ENCODE data around the gene C1orf50.

The C1orf50 gene

DNA sequence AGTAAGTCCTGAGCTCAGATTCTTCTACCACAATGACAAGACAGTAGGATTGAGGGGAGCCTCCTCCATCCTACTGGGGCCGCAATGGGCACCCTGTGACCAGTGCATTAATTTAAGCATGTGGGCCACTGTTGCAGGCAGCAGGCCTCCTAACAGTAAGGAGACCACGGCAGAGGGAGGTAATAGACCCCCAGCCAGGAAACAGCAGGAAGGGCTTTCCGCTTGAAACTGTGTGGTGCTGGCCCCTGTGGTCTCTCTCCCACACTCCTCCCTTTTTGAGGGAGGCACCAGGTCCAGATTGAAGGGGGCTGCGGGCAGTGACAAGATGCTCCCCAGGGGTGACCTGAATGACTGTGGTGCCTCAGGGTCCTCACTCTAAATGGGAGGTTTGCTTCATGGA is 25.3 kb upstream of the C1orf50 start:
- Histone ChIP-seq H3K27me3 (ENCODE audit: control insufficient read depth, insufficient read depth, low read length) (no peaks in the 10 kb centered on the region), H3K36me3 (ENCODE audit: control insufficient read depth, insufficient read depth, low read length) (no peaks in the 10 kb centered on the region), H3K4me3 (ENCODE audit: low read length) (no peak overlapping the region), H3K9me3 (ENCODE audit: control insufficient read depth, low read length) (no peaks in the 10 kb centered on the region), H3K9ac (ENCODE audit: low read length) (no peak overlapping the region), H3K4me1 (ENCODE audit: control insufficient read depth, insufficient read depth, low read length) (peaks cover 8% of the 10 kb centered on the region)

DNA sequence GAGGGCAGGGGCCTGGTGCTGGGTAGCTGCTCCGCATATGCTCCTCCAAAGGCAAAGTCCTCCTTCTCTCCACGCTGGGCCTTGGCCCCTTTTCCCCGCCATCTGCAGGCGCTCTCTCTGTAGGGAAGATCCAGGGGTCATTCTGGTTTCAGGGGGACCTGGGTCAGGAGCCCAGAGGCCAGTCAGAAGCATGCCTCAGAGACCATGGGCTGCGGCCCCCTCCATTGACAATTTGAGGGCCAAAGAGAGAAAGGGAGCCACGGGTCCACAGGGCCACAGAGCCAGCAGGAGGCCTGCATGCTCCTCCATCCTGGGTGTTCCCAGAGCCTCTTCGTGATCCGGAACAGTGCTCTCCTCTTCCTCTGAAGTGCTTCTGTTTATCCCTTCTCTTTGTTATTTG is 24.9 kb upstream of the C1orf50 start:
- Histone ChIP-seq H3K36me3 (ENCODE audit: control insufficient read depth, insufficient read depth, low read length) (no peaks in the 10 kb centered on the region), H3K27me3 (ENCODE audit: control insufficient read depth, insufficient read depth, low read length) (no peaks in the 10 kb centered on the region), H3K4me3 (ENCODE audit: low read length) (no peak overlapping the region), H3K9ac (ENCODE audit: low read length) (no peak overlapping the region), H3K9me3 (ENCODE audit: control insufficient read depth, low read length) (no peaks in the 10 kb centered on the region), H3K4me1 (ENCODE audit: control insufficient read depth, insufficient read depth, low read length) (peaks cover 4% of the 10 kb centered on the region)

DNA sequence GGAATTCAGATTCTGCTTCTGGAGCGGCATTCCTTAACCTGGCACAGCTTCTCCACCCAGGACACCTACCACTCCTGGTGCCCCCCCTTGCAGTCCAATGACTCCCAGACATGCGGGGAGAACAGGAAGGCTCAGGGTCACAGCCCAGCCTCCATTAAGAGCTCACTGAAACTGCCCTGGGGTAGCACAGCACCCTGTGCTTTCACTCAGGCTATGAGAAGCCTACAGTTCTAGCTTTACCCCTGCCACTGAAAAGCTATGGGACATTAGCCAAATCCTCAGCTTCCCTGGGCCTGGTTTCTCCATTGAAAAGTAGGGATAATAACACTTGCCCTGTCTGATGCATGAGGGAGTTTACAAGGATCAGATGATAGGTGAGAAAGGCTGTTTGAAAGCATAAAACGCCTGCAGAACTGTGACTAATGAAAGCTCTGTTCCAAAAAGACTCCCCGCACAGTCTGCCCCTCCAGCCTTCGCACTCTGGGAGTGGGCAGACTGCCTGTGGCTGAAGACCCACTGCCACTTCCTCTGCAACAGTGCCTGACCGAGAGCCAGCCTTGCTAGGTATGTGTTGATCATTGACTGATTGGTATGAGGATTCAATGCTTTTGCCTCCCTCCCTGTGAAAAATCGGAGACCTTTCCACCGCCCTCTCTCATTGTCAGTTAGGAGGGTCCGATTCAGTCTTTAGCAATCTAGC is 24.3 kb upstream of the C1orf50 start:
- H3K27me3 ChIP-seq (ENCODE audit: control insufficient read depth, insufficient read depth, low read length) = no peaks in the 10 kb centered on the region
- H3K4me3 ChIP-seq (ENCODE audit: low read length) = no peak overlapping the region
- H3K4me1 ChIP-seq (ENCODE audit: control insufficient read depth, insufficient read depth, low read length) = peaks cover 4% of the 10 kb centered on the region
- no peaks in the 10 kb centered on the region for H3K9me3 ChIP-seq (ENCODE audit: control insufficient read depth, low read length)
- no peaks in the 10 kb centered on the region for H3K36me3 ChIP-seq (ENCODE audit: control insufficient read depth, insufficient read depth, low read length)
- no peak overlapping the region for H3K9ac ChIP-seq (ENCODE audit: low read length)

DNA sequence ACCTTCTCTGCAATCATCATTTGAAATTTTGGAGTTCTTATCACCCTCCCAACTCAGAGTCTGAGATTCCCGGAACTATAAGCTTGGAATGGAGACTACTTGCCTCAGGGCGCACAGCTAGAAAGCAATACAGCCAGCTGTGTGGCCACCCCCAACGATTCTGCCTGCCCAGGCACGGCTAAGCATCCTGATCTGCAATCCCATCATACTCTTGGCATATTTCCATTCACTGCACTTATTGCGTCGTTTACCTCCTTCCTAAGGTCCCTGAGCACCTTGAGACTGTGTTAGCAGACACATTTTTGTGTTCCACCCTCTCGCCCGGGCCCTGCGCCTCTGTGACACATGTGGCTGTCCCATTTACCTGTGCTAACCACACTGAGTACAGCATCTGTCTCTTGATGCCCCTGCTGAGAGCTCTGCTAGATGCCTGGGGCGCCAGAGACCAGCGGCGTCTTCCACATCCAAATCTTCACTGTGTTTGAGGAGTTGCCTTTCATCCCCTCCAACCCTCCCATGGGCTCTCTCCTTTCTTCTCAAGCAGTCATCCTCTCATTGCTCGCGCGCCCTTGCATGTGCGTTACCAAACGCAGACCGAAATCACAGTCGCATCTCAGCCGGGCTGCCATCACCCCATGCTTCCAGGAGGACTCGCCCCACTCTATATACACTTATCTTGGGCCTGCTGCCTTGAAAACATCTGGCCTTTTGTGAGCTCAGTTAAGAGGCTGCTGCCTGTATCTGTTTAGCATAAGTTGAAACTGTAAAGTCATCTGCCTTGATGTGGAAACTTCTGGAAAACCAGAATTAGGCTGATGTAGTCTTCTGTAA is 23.5 kb upstream of the C1orf50 start:
- H3K36me3 ChIP-seq (ENCODE audit: control insufficient read depth, insufficient read depth, low read length) = no peaks in the 10 kb centered on the region
- no peak overlapping the region for H3K4me3 ChIP-seq (ENCODE audit: low read length)
- H3K9me3 ChIP-seq (ENCODE audit: control insufficient read depth, low read length) = no peaks in the 10 kb centered on the region
- peaks cover 4% of the 10 kb centered on the region for H3K4me1 ChIP-seq (ENCODE audit: control insufficient read depth, insufficient read depth, low read length)
- no peak overlapping the region for H3K9ac ChIP-seq (ENCODE audit: low read length)
- H3K27me3 ChIP-seq (ENCODE audit: control insufficient read depth, insufficient read depth, low read length) = no peaks in the 10 kb centered on the region

DNA sequence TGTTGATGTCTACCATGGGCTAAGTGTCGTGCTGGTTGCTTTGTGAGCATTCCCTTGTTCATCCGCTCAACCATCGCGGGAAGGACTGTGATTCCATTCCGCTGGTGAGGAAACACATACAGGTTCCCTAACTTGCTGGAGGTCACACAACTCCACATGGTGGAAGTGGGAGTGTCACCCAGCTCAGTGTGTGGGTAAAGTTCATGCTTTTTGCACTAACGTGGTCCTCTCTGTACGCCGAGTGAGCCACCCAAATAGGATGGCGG is 23.0 kb upstream of the C1orf50 start:
- no peaks in the 10 kb centered on the region for H3K9me3 ChIP-seq (ENCODE audit: control insufficient read depth, low read length)
- no peak overlapping the region for H3K9ac ChIP-seq (ENCODE audit: low read length)
- H3K4me1 ChIP-seq (ENCODE audit: control insufficient read depth, insufficient read depth, low read length) = peaks cover 4% of the 10 kb centered on the region
- no peak overlapping the region for H3K4me3 ChIP-seq (ENCODE audit: low read length)
- no peaks in the 10 kb centered on the region for H3K27me3 ChIP-seq (ENCODE audit: control insufficient read depth, insufficient read depth, low read length)
- H3K36me3 ChIP-seq (ENCODE audit: control insufficient read depth, insufficient read depth, low read length) = no peaks in the 10 kb centered on the region

DNA sequence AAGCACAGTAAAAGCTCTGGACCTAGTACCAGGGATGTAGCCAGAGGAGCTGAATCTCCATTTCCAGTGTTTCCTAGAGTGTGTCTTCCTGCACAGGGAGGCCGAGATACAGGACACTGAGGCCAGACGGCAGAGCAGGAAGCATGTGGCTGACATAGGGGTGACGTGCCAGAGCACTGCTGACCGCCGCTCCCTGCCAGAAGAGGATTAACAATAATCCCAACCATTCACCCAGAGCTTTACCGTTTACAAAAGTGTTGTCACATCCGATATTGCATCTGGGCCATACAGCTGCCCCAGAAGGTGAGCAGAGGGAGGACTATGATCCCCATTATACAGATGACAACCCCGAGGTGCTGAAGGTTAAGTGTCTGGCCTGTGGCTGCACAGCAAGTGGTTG is 21.2 kb upstream of the C1orf50 start:
- no peaks in the 10 kb centered on the region for H3K36me3 ChIP-seq (ENCODE audit: control insufficient read depth, insufficient read depth, low read length)
- no peaks in the 10 kb centered on the region for H3K9me3 ChIP-seq (ENCODE audit: control insufficient read depth, low read length)
- H3K4me1 ChIP-seq (ENCODE audit: control insufficient read depth, insufficient read depth, low read length) = no peaks in the 10 kb centered on the region
- H3K9ac ChIP-seq (ENCODE audit: low read length) = no peak overlapping the region
- no peak overlapping the region for H3K4me3 ChIP-seq (ENCODE audit: low read length)
- no peaks in the 10 kb centered on the region for H3K27me3 ChIP-seq (ENCODE audit: control insufficient read depth, insufficient read depth, low read length)

DNA sequence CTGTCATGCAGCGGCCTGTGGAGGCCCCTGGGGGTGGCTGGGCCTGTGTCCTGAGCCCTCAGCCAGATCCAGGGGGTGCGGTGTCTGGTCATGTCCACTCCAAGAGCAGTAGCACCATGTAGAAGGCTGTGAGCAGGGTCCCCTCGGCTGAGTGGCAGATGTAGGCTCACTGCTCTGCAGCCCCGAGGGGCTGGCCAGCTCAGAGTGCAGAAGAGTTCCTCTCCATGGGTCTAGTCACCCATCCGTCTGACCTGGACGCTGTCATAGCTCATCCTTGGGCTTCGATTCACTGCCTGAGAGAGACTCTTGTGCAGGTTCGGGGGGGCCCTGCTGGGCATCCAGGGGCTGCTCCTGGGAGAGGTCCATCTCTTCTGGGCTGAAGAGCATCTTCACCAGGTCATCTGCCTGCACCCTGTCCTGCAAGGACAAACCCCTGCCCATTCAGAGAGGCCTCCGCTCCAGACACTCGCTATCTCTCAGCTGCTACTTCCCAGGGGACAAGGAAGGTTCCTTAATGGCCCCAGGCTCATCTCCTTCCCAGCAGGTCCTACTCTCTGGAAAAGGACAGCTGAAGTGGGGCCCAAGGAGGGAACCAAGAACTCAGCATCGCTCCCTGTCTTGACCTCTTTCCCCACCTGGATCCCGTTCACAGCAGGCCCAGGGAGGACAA is 20.5 kb upstream of the C1orf50 start:
- no peak overlapping the region for H3K9ac ChIP-seq (ENCODE audit: low read length)
- no peak overlapping the region for H3K4me3 ChIP-seq (ENCODE audit: low read length)
- no peaks in the 10 kb centered on the region for H3K9me3 ChIP-seq (ENCODE audit: control insufficient read depth, low read length)
- no peaks in the 10 kb centered on the region for H3K4me1 ChIP-seq (ENCODE audit: control insufficient read depth, insufficient read depth, low read length)
- no peaks in the 10 kb centered on the region for H3K36me3 ChIP-seq (ENCODE audit: control insufficient read depth, insufficient read depth, low read length)
- no peaks in the 10 kb centered on the region for H3K27me3 ChIP-seq (ENCODE audit: control insufficient read depth, insufficient read depth, low read length)

DNA sequence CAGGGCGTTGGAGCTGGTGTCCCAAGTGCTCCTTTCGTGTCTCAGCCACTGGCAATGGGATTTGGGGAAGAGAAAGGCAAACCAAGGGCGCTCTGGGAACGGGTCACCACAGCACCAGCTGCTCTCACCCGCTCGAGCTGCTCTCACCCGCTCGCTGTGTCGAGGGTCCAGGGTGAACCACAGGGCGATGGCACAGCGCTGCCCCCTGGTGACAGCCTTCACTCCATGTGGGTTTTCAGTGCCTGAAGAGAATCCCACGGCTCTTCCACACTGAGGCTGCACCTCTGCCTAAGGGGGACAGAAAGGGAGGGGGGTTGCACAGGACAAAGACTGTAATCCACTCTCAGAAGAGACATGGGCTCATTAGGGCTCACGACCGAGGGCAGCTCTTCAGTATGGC is 19.9 kb upstream of the C1orf50 start:
- no peaks in the 10 kb centered on the region for H3K9me3 ChIP-seq (ENCODE audit: control insufficient read depth, low read length)
- no peak overlapping the region for H3K4me3 ChIP-seq (ENCODE audit: low read length)
- no peak overlapping the region for H3K9ac ChIP-seq (ENCODE audit: low read length)
- no peaks in the 10 kb centered on the region for H3K36me3 ChIP-seq (ENCODE audit: control insufficient read depth, insufficient read depth, low read length)
- H3K27me3 ChIP-seq (ENCODE audit: control insufficient read depth, insufficient read depth, low read length) = no peaks in the 10 kb centered on the region
- H3K4me1 ChIP-seq (ENCODE audit: control insufficient read depth, insufficient read depth, low read length) = no peaks in the 10 kb centered on the region

DNA sequence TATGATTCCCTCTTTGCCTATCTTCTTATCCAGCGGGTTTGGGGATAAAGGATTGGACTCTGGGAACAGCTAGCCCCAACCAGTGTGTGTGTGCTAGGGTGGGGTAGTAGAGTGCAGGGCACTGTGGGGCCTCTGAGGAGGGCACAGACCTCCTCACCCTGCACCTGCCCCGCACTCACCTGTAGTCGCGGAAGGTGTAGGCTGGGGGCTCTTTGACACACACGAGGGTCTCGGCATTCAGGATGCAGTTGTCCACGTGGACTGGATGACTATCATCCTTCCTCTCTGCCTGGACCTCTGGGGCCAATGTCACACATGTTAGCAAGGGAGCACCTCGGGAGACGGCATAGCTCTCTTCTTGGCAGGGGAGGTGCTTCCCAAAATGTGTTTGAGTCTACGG is 19.0 kb upstream of the C1orf50 start:
- H3K9ac ChIP-seq (ENCODE audit: low read length) = no peak overlapping the region
- H3K4me1 ChIP-seq (ENCODE audit: control insufficient read depth, insufficient read depth, low read length) = peaks cover 3% of the 10 kb centered on the region
- no peaks in the 10 kb centered on the region for H3K27me3 ChIP-seq (ENCODE audit: control insufficient read depth, insufficient read depth, low read length)
- H3K9me3 ChIP-seq (ENCODE audit: control insufficient read depth, low read length) = no peaks in the 10 kb centered on the region
- no peak overlapping the region for H3K4me3 ChIP-seq (ENCODE audit: low read length)
- no peaks in the 10 kb centered on the region for H3K36me3 ChIP-seq (ENCODE audit: control insufficient read depth, insufficient read depth, low read length)

DNA sequence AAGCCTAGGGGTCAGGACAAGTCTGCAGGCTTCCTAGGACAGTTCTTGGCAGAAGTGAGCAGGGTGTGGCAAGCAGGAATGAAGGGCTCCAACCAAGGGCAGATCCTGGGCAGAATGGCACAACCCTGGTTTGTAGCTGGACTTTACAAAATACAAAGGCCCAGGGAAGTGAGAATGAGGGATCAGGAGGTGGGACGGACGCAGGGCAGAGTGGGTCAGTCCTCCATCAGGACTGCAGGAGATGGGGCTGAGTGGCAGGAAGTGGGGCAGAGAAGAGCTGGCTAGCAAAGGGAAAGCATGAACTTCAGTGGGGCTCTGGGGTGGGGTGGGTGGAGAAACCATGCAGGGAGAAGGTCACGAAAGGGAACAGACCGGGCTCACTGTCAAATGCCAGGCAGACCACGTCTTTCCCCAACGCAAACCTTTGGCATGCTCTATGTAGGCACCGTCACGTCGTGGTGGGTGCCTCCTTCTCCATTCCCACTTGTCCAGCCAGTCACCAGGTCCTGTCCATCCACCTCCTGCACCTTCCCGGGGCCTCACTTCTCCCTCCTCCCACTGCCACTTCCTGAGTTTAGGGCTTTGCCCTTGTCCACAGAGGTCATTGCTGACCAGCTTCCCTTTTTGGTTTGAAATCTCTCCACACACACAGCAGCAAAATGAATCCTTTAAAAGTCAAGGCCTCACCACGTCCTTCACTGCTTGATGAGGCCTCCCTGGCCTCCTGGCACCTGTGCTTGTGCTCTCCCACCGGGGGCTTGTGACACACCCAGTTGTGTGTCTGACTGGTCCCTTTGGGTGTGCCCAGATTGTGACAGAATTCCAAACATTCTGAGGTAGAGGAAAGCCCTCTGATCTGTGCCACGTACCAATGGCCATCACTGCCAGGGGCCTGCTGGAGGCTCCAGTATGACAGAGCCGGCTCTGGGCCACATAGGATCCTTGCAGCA is 18.3 kb upstream of the C1orf50 start:
- peaks cover 7% of the 10 kb centered on the region for H3K4me1 ChIP-seq (ENCODE audit: control insufficient read depth, insufficient read depth, low read length)
- no peaks in the 10 kb centered on the region for H3K27me3 ChIP-seq (ENCODE audit: control insufficient read depth, insufficient read depth, low read length)
- no peaks in the 10 kb centered on the region for H3K9me3 ChIP-seq (ENCODE audit: control insufficient read depth, low read length)
- H3K4me3 ChIP-seq (ENCODE audit: low read length) = no peak overlapping the region
- no peaks in the 10 kb centered on the region for H3K36me3 ChIP-seq (ENCODE audit: control insufficient read depth, insufficient read depth, low read length)
- no peak overlapping the region for H3K9ac ChIP-seq (ENCODE audit: low read length)

DNA sequence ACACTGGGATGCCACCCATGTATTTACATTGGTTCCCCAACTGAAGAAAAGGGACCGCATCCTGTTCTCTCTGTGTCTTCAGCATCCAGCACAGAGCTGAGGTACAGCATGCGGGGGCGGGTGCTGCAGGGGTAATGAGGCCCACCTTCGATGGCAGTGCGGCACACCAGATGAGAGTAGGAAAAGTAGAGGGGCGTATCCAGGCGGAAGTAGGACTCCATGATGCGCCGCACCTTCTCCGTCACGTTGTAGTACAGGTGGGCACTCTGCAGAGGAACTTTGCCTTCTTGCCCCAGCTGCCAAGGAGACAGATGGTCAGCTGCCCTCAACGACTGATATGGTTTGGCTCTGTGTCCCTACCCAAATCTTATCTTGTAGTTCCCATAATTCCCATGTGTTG is 17.0 kb upstream of the C1orf50 start:
- H3K36me3 ChIP-seq (ENCODE audit: control insufficient read depth, insufficient read depth, low read length) = no peaks in the 10 kb centered on the region
- no peaks in the 10 kb centered on the region for H3K27me3 ChIP-seq (ENCODE audit: control insufficient read depth, insufficient read depth, low read length)
- no peak overlapping the region for H3K9ac ChIP-seq (ENCODE audit: low read length)
- no peaks in the 10 kb centered on the region for H3K9me3 ChIP-seq (ENCODE audit: control insufficient read depth, low read length)
- H3K4me3 ChIP-seq (ENCODE audit: low read length) = no peak overlapping the region
- peaks cover 7% of the 10 kb centered on the region for H3K4me1 ChIP-seq (ENCODE audit: control insufficient read depth, insufficient read depth, low read length)
